HG03378 (cell line): Measurements from ENCODE around the gene UQCRHL.
"Not testable (repeated sequence)": the region's sequence is repeated elsewhere in the genome, so short reads cannot be mapped to it uniquely, and the experiment has no call there.

Experiments used
- ATAC-seq: cut with Tn5 transposase; IDR thresholded peaks from one replicate; pipeline ENCODE4 v1.9.1; 2021; ENCODE audit warnings: mild to moderate bottlenecking, moderate library complexity; ENCODE audit not compliant: unreplicated experiment

Gene UQCRHL

GRCh38 chr1:15835741-15836510 is 28.5 kb upstream of the UQCRHL start:
- ATAC-seq: peak; percentile 32

GRCh38 chr1:15835205-15835740 is 27.8 kb upstream of the UQCRHL start:
- peak; percentile 5 for ATAC-seq

GRCh38 chr1:15834406-15835204 is 27.2 kb upstream of the UQCRHL start:
- peak; percentile 33 for ATAC-seq

- no peak for ATAC-seq
Measured at GRCh38 chr1:15833842-15834405, 26.5 kb upstream of the UQCRHL start.

GRCh38 chr1:15833069-15833679 is 25.7 kb upstream of the UQCRHL start:
- no peak for ATAC-seq

GRCh38 chr1:15830258-15830657 is 22.8 kb upstream of the UQCRHL start:
- ATAC-seq: no peak

- ATAC-seq: not testable (repeated sequence)
Measured at GRCh38 chr1:15828931-15829330, 21.5 kb upstream of the UQCRHL start.

GRCh38 chr1:15827567-15827966 is 20.1 kb upstream of the UQCRHL start:
- not testable (repeated sequence) for ATAC-seq

- no peak for ATAC-seq
Measured at GRCh38 chr1:15826810-15827507, 19.5 kb upstream of the UQCRHL start.

- no peak for ATAC-seq
Measured at GRCh38 chr1:15825800-15826199, 18.4 kb upstream of the UQCRHL start.

- no peak for ATAC-seq
Measured at GRCh38 chr1:15820478-15820877, 13.0 kb upstream of the UQCRHL start.

GRCh38 chr1:15816674-15817073 is 9.2 kb upstream of the UQCRHL start:
- ATAC-seq: no peak

- no peak for ATAC-seq
Measured at GRCh38 chr1:15810073-15810472, 2.6 kb upstream of the UQCRHL start.

- no peak for ATAC-seq
Measured at GRCh38 chr1:15808955-15809354, 1.5 kb upstream of the UQCRHL start.

GRCh38 chr1:15807121-15807520 is 328 bp downstream of the UQCRHL start:
- no peak for ATAC-seq

GRCh38 chr1:15804060-15804459 is 3.4 kb downstream of the UQCRHL start:
- ATAC-seq: no peak

- no peak for ATAC-seq
Measured at GRCh38 chr1:15803380-15803779, 4.1 kb downstream of the UQCRHL start.

- no peak for ATAC-seq
Measured at GRCh38 chr1:15802234-15802965, 5.0 kb downstream of the UQCRHL start.

- no peak for ATAC-seq
Measured at GRCh38 chr1:15799928-15800835, 7.3 kb downstream of the UQCRHL start.
